ENCODE data around the gene MFN1.
"Not testable (repeated sequence)": the region's sequence is repeated elsewhere in the genome, so short reads cannot be mapped to it uniquely, and the experiment has no call there.

The MFN1 gene

GRCh38 chr3:179347345-179348194 lies at the start of gene MFN1:
MFN1 (plus strand) TSS chr3:179347709; CDS start chr3:179348852, 1,143 bp downstream.
- DNase-seq (ENCODE audit: low read depth in 2 of 2): peak; percentile 68 to 79

GRCh38 chr3:179297971-179298725 lies 49.4 kb upstream of the MFN1 start:
- DNase-seq (ENCODE audit: low read depth in 2 of 2): no peak

GRCh38 chr3:179299316-179299715 lies 48.2 kb upstream of the MFN1 start:
- DNase-seq (ENCODE audit: low read depth in 2 of 2): no peak

- no peak for DNase-seq (ENCODE audit: low read depth in 2 of 2)
Measured at GRCh38 chr3:179299999-179300613, 47.4 kb upstream of the MFN1 start.

GRCh38 chr3:179301645-179302044 lies 45.9 kb upstream of the MFN1 start:
- DNase-seq (ENCODE audit: low read depth in 2 of 2): no peak

GRCh38 chr3:179302111-179302510 lies 45.4 kb upstream of the MFN1 start:
- no peak for DNase-seq (ENCODE audit: low read depth in 2 of 2)

GRCh38 chr3:179304605-179305004 lies 42.9 kb upstream of the MFN1 start:
- no peak for DNase-seq (ENCODE audit: low read depth in 2 of 2)

- not testable (repeated sequence) for DNase-seq (ENCODE audit: low read depth in 2 of 2)
Measured at GRCh38 chr3:179307362-179307761, 40.1 kb upstream of the MFN1 start.

- DNase-seq (ENCODE audit: low read depth in 2 of 2): no peak
Measured at GRCh38 chr3:179308001-179308400, 39.5 kb upstream of the MFN1 start.

- no peak for DNase-seq (ENCODE audit: low read depth in 2 of 2)
Measured at GRCh38 chr3:179309225-179310078, 38.1 kb upstream of the MFN1 start.

- no peak for DNase-seq (ENCODE audit: low read depth in 2 of 2)
Measured at GRCh38 chr3:179318876-179319275, 28.6 kb upstream of the MFN1 start.

- DNase-seq (ENCODE audit: low read depth in 2 of 2): no peak
Measured at GRCh38 chr3:179321668-179322285, 25.7 kb upstream of the MFN1 start.

GRCh38 chr3:179322286-179323196 lies 25.0 kb upstream of the MFN1 start, which contains the start of gene ZNF639:
ZNF639 (plus strand) TSS chr3:179323031; CDS start chr3:179328294, 5,263 bp downstream.
- DNase-seq (ENCODE audit: low read depth in 2 of 2): peak; percentile 68 to 74

- peak; percentile 24 to 29 for DNase-seq (ENCODE audit: low read depth in 2 of 2)
Measured at GRCh38 chr3:179323197-179324110, 24.1 kb upstream of the MFN1 start.

- DNase-seq (ENCODE audit: low read depth in 2 of 2): no peak
Measured at GRCh38 chr3:179324270-179324754, 23.2 kb upstream of the MFN1 start.

GRCh38 chr3:179330438-179330837 lies 17.1 kb upstream of the MFN1 start:
- DNase-seq (ENCODE audit: low read depth in 2 of 2): no peak

- no peak for DNase-seq (ENCODE audit: low read depth in 2 of 2)
Measured at GRCh38 chr3:179332240-179332639, 15.3 kb upstream of the MFN1 start.

GRCh38 chr3:179333084-179333483 lies 14.4 kb upstream of the MFN1 start:
- DNase-seq (ENCODE audit: low read depth in 2 of 2): no peak
